Activated CD4-positive, alpha-beta T cell treated with anti-CD3 and anti-CD28 coated beads, Interleukin-2, amount 50 U/mL, for 1 hour (primary cell): ENCODE measurements around the gene CA12.
A peak's percentile ranks its signal among the peaks of the same experiment; 100 is the strongest.

Experiments
- DNase-seq: peaks from one replicate; pipeline ENCODE4 v3.0.0-alpha.2; 2020

CA12 gene

GRCh38 chr15:63401714-63402497, 20.3 kb upstream of the CA12 start:
- DNase-seq: no peak

GRCh38 chr15:63401078-63401477, 19.4 kb upstream of the CA12 start:
- no peak for DNase-seq

- no peak for DNase-seq
Observed at GRCh38 chr15:63398456-63398855, 16.8 kb upstream of the CA12 start.

DNA sequence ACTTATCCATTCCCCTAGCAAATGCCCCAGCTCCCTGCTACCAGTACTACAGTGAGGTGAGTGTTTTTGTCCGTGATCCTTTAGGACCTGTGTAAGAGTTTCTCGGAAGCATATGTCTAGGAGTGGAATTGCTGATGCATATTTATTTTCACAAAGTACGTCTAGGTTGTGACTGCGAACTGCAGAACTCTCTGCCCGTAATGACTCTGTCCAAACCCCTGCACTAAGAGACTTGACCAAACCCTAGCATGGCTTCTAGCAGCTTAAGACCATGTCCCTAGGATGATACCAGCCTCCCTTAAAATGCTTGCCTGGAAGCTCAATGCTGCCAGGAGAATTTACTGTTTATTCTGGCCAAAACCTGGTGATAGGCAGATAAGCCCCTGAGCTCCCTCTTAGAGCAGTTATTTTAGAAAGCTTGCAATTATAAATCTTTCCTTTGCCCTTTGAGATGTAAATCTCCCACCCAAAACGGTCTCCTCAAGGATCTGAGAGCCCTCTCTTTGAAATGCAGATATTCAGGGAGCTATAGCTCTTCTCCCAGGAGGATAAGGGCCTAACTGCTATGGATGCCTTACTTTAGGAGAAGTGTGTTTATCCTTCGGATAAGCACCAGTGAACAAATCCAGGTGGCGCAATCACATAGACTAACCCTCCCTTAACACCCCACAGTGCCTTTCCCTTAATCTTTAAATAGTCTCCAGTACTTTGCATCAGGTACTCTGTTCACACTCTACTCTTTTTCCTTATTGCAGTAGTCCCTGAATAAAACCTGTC, 14.7 kb upstream of the CA12 start:
- no peak for DNase-seq

DNA sequence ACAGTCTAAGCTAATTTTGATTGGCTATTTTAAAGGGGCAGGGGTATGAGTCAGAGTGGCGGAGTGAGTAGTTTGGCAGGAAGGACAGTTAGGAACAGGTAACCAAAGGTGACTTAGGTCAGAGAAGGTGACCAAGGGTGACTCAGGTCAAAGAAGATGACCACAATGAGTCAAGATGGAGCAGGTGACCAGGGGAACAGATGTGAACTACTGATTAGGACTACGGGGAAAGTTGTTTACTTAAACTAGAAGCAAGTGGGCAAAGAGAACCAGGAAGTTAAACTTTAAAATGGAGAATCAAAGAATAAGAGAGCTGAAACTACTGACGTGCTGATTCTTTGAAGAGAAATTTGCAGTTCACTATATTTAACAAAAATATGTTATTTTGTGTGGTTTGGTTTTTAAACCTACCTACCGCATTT, 14.1 kb upstream of the CA12 start:
- DNase-seq: no peak

DNA sequence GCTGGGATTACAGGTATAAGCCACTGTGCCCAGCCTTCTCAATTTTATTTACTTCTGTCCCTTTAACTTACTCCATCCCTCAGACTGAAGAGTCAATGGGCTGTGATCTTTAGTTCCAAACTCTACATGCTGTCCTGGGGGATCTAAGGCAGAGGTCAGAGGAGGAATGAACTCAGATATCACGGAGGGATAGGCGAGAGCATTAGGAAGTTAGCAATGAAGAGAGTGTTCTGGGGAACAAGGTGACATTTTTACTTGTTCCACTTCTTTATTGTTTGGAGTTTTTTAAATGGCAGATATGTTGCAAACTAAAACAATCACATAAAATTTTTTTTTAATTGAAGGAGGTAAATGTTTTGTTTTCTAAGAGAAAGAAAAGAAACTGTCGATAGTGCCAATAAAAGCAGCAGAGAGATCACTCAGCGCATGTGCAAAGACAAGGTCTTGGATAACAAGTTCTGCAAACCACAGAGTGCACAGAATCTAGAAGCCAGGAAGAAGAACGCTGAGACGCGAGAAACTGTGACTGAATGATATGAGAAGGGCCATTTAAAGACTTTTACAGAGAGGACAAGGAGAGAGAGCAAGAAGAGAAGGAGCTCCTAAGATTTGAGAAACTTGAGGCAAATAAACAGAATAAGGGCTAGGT, 10.8 kb upstream of the CA12 start:
- DNase-seq: no peak

DNA sequence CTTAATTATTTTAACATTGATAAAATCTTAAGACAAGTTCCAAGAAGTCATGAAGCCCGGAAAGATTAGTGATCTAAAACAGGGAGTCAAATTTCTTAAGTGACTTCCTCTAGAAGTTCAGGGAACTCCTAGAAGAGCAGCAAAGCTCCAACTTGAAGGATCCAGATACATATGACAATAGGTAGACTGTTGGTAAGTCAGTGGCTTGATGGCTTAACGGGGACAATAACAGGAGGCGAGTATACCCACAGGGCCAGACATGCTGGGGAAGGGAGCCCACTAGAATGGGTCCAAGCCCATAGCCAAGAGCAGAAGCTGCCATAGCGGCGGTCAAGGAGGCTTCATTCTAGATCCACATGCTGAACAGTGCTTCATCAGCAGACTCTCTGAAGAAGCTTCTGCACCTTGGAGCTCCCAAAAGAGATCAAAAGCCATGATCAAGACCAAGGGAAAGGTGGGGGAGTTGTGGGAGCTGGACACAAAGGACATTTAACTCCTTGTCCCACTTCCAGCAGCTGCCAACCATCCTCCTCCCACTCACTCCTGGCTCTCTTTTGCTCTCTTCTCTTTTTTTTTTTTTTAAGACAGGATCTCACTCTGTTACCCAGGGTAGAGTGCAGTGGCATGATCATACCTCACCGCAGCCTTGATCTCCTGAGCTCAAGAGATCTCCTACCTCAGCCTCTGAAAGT, 10.2 kb upstream of the CA12 start:
- no peak for DNase-seq

DNA sequence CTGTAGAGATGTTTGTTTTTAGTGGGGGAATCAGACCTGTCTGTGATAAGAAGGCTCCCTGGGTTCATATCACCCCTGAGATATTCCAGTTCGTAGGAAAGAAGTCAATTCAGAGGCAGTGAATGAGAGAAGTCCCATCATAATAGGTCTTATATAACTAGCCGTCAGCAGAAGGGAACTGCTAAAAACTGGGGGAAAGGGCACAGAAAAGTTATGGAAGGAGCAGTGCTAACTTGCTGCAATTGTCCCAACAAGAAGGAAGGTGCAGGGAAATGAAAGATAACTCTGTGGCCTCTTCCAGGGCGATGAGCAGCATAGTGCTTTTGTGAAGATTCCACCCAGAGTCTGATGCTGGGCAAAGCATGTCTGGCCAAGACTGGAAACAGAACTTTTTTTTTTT, 9.0 kb upstream of the CA12 start:
- DNase-seq: no peak

GRCh38 chr15:63389902-63390670, 8.4 kb upstream of the CA12 start:
- peak; percentile 26 for DNase-seq

DNA sequence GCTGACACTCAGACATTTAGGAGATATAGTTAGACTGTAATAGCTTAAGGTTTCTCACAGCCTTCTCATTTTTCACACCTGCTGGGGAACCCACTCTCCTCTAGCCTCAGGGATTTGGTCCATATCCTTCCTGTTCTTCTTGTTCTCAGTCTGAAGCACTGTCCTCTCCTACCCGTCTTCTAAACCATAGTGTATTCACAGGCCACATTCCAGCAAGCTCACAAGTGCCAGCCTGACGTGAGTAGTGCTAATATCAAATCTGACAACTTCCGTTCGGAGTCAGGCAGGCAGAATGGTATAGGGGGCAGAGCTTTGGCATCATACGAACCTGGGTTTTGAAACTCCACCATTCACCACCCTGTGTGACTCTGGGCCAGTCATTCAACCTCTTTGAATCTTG, 6.9 kb upstream of the CA12 start:
- DNase-seq: no peak

- DNase-seq: no peak
Observed at GRCh38 chr15:63387748-63388493, 6.3 kb upstream of the CA12 start.

DNA sequence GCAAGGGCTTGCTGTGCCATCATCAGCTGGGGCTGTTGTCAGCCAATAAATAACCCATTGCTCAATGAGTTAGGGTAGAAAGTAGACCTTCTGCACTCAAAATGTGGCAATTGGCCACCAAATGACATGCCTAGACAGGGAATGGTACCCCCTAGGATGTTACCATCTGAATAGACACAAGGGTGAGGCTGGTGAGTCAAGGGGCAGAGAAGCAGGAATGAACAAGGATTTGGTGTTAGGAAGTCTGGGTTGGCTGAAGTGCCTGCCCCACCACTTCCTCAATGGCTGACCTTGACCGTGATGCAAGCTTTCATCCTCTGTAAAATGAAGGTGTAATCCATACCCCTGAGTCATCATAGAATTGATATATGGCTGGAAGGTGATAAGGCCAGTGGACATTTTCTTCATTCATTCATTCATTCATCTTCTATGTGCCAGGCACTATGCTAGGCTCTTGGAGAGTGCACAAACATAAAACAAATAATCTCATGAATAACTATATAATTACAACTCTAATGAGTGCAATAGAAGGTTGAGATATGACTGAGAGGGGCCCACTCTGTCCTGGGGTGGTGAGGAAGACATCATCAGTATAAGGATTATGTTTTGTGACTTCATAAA, 4.4 kb upstream of the CA12 start:
- no peak for DNase-seq

- no peak for DNase-seq
Observed at GRCh38 chr15:63384906-63385305, 3.3 kb upstream of the CA12 start.

- no peak for DNase-seq
Observed at GRCh38 chr15:63382966-63383710, 1.5 kb upstream of the CA12 start.

- no peak for DNase-seq
Observed at GRCh38 chr15:63380808-63381282, 801 bp downstream of the CA12 start.

DNA sequence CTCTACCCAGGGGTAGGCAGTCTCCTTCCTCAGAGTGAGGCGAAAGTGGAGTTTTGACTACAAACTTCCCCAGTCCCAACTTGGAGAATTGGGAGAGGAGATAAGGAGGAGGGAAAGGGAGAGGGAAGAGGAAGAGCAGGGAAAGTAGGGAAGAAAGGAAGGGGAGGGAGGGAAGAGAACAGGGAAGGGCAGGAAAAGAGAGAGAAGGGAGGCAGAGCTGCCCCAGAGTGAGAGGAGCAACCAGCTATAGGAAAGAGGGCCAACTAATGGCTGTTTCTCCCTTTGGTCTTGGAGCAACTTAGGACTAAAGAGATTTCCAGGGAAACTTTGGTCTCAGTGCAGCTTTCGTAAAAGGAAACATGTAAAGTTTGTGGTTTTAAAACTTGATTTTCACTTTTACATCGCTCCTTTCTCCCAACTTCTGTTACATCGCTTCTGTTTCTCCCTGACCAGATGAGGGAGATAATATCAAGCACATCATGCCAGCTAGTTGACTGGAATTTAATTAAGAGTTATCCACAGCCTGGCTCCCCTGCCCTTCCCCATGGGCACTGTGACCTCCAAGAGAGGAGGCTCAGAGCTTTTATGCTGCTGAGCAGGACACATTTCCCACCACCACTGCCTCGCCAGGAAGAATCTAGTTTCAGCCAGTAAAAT, 1.4 kb downstream of the CA12 start:
- no peak for DNase-seq

DNA sequence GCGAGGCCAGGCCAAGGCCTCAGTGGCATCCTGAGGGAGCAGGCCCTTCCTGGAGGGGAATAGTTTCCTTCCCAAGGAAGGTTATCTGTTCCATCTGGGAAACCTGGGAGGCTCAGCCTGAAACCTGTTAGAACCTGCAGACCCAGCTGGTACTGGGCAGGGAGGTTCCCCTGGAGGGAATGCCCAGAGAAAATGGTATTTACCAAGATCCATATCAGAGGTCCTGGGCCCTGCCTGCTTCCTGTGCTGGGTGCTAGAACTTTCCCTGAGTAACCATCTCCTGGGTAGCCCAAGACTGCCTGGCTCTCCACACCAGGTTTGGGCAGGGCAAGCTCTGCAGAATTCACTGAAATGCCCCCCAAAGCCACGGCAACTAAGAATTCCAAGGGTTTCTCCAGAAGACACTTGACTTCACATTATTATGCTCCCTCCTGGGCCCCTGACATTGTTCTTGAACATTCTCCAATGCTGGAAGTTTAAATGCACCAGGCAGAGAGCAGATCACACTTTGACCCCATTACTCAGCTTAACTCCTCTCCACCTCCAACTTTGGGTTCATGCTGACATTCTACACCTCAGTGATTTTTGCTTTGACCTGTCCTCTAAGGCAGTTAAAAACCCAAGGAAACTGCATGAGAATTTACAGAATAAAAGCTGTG, 2.0 kb downstream of the CA12 start:
- DNase-seq: no peak

DNA sequence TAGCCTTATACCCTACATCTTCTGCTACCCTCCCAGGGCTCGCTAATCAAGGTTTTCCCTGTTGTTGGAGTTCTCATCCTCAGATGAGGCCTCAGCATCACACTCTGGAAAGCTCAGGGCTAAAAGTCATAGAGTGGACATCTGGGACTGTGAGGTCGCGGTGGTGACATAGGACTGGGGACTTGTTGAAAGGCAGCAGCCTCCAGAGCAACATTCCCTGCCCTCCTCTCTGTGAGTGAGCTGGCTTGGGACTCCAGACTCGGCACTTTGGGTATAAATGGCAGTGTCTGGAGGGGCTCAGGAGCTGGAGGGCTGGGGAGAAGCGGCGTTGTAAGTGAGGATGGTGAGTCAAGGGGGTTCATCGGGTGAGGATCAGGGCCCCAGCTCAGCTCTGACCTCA, 2.7 kb downstream of the CA12 start:
- no peak for DNase-seq
